Uterus (tissue), 4 donors: ENCODE measurements around the gene KDM6A. TPM values are rescaled to one million over a fixed set of nuclear protein-coding genes. Genes with fewer than 3 reads are reported as not detected.

ENCODE experiments used
- DNase-seq, 2 donors: peaks; one replicate each; pipeline ENCODE4 v3.0.0-alpha.2; 2019 to 2020
- H3K27ac ChIP-seq, 2 donors: fragments of 200-600 bp; sonication (generic); 1 replicate in 1 of 2; 2 replicates in 1 of 2; pipeline ENCODE4 v1.5.1; 2016 to 2018
- H3K27me3 ChIP-seq, 2 donors: fragments of 200-600 bp; sonication (generic); one replicate each; pipeline ENCODE4 v1.5.1; 2018 to 2019; ENCODE audit warnings: control low read depth in 1 of 2
- H3K36me3 ChIP-seq, 2 donors: fragments of 200-600 bp; sonication (generic); one replicate each; pipeline ENCODE4 v1.5.1; 2019; ENCODE audit warnings: control low read depth in 1 of 2
- H3K4me1 ChIP-seq, 2 donors: fragments of 200-600 bp; sonication (generic); one replicate each; pipeline ENCODE4 v1.5.1; 2018 to 2019; ENCODE audit warnings: control low read depth in 1 of 2
- H3K4me3 ChIP-seq, 2 donors: fragments of 200-600 bp; sonication (generic); 1 replicate in 1 of 2; 2 replicates in 1 of 2; pipeline ENCODE4 v1.5.1; 2018 to 2019; ENCODE audit warnings: mild to moderate bottlenecking in 1 of 2
- H3K9me3 ChIP-seq, 2 donors: fragments of 200-600 bp; sonication (generic); one replicate each; pipeline ENCODE4 v1.5.1; 2019; ENCODE audit warnings: control low read depth in 1 of 2
- POLR2A ChIP-seq, 2 donors: fragments of 450-650 bp; IDR thresholded peaks; one replicate each; pipeline ENCODE4 v1.6.1; 2016; ENCODE audit warnings: antibody characterized with exemption in 2 of 2, mild to moderate bottlenecking in 1 of 2, moderate library complexity in 1 of 2
- intact Hi-C: fragments of 100-400 bp; cut with DNase I; formaldehyde crosslinking; loops from one replicate; pipeline ENCODE4 v1.15.1; 2023; ENCODE audit warnings: low total_unique reads
- total RNA-seq, 4 donors: library from RNA; depleted of rRNA in 3 of 4; stranded (reverse); fragments of >200 nt in 3 of 4; gene quantifications; one replicate each; pipeline versions ENCODE4 v1.1.0 to v1.2.4, GENCODE V29; 2014 to 2023
- TF ChIP-seq, protein P1 (sequence below), 4 experiments: fragments of 200-600 bp in 2 of 4; fragments of 450-650 bp in 2 of 4; sonication (generic) in 2 of 4; IDR thresholded peaks; one replicate each; pipeline ENCODE4 v1.5.1; 2016 to 2019; ENCODE audit warnings: antibody characterized with exemption in 4 of 4, mild to moderate bottlenecking in 2 of 4, moderate library complexity in 1 of 4
- donor health status: DM: yes; HTN: yes; CAD: no.

The KDM6A gene
- total RNA-seq, 4 donors from 2014 or later, result 26.2 to 69.0 (median 57.9) TPM

DNA sequence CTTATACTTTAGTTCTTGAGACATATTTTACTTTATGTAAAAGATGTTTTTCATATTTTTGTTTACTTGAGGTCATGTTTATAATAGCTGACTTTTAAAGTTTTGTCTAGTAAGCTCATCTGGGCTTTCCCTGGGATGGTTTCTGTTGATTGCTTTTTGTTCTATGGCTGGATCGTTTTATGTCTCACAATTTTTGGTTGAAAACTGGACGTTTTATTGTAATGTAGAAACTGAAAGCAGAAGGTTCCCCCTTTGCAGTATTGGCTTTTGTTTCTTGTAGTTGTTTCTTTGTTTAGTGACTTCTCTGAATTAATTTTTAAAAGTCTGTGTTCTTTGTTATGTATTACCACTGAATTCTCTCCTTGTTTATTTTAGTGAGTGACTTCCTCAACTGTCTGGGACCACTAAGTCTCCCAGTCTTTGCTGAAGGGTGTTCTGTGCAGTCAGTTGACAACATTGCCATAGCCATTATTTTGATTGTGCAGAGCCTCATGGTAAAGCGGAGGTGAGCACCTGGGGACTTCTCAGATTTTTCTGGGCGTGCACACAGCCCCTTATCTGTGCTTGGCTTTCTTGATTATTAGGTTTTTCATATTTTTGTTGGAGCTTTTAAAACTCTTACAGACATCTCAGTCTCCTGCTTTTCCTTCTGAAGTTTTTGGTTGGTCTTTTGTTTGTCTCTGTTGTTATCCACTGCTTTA, 31.0 kb downstream of the KDM6A start:
- intact Hi-C loops, result no loop called here
- no peak overlapping the region for H3K4me3 ChIP-seq
- no peak for DNase-seq
- H3K36me3 ChIP-seq, result no peaks in the 10 kb centered on the region
- no peak overlapping the region for H3K27ac ChIP-seq
- H3K4me1 ChIP-seq, result no peaks in the 10 kb centered on the region
- peaks cover 0 to 7% of the 10 kb centered on the region in 2 donors for H3K9me3 ChIP-seq
- no peaks in the 10 kb centered on the region for H3K27me3 ChIP-seq
- TF ChIP-seq POLR2A (IDR thresholded peaks at IDR 0.05), result no peak
- TF ChIP-seq, protein P1, sequence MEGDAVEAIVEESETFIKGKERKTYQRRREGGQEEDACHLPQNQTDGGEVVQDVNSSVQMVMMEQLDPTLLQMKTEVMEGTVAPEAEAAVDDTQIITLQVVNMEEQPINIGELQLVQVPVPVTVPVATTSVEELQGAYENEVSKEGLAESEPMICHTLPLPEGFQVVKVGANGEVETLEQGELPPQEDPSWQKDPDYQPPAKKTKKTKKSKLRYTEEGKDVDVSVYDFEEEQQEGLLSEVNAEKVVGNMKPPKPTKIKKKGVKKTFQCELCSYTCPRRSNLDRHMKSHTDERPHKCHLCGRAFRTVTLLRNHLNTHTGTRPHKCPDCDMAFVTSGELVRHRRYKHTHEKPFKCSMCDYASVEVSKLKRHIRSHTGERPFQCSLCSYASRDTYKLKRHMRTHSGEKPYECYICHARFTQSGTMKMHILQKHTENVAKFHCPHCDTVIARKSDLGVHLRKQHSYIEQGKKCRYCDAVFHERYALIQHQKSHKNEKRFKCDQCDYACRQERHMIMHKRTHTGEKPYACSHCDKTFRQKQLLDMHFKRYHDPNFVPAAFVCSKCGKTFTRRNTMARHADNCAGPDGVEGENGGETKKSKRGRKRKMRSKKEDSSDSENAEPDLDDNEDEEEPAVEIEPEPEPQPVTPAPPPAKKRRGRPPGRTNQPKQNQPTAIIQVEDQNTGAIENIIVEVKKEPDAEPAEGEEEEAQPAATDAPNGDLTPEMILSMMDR (IDR thresholded peaks at IDR 0.05), result no peak

DNA sequence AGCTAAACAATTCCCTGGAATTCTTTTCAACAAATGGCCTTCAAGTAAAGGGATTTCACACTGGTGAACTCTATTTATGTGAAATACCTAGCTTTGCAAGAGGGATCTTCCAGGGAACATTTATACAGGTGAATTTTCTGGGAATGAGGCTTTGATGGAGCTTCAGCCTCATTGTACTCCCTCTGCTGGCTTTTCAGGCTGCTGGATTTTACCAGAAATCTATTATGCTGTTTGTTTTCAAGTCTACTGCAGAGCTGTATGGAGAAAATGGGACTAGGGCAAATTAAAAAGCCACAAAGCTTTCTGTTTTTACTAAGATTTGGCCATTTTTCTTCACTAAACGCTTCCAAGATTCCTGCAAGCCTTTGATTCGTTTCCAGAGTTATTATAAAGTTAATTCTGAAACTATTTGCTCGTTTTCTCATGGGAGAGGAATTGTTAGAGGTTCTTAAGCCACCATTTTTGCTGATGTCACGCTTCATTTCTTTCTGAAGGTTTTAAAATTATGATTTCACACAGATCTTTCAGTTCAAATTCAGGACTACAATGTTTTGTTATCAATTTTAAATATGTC, 31.6 kb downstream of the KDM6A start:
- no peak for DNase-seq
- TF ChIP-seq, protein P1 (IDR thresholded peaks at IDR 0.05), result no peak
- no peak for TF ChIP-seq POLR2A (IDR thresholded peaks at IDR 0.05)
- Histone ChIP-seq H3K36me3 (no peaks in the 10 kb centered on the region), H3K4me3 (no peak overlapping the region), H3K27ac (no peak overlapping the region), H3K27me3 (no peaks in the 10 kb centered on the region), H3K9me3 (peaks cover 0 to 7% of the 10 kb centered on the region in 2 donors), H3K4me1 (no peaks in the 10 kb centered on the region)
- intact Hi-C loops, result no loop called here

DNA sequence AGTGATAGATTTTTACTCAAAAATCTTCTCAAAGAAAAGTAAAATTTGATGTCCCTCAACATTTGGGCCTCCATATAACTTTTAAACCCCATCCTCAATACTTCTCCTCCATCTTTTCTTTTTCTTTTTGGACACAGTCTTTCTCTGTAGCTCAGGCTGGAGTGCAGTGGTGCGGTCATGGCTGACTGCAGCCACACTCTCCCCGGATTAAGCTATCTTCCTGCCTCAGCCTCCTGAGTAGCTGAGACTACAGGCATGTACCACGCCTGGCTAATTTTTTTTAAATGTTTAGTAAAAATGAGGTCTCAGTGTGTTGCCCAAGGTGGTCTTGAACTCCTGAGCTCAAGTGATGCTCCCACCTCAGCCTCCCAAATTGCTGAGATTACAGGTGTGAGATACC, 33.1 kb downstream of the KDM6A start:
- H3K9me3 ChIP-seq, result peaks cover 0 to 7% of the 10 kb centered on the region in 2 donors
- no peak for DNase-seq
- H3K4me1 ChIP-seq, result no peaks in the 10 kb centered on the region
- H3K4me3 ChIP-seq, result no peak overlapping the region
- H3K27ac ChIP-seq, result no peak overlapping the region
- no peak for TF ChIP-seq POLR2A (IDR thresholded peaks at IDR 0.05)
- TF ChIP-seq, protein P1 (IDR thresholded peaks at IDR 0.05), result no peak
- intact Hi-C loops, result no loop called here
- H3K36me3 ChIP-seq, result no peaks in the 10 kb centered on the region
- no peaks in the 10 kb centered on the region for H3K27me3 ChIP-seq

DNA sequence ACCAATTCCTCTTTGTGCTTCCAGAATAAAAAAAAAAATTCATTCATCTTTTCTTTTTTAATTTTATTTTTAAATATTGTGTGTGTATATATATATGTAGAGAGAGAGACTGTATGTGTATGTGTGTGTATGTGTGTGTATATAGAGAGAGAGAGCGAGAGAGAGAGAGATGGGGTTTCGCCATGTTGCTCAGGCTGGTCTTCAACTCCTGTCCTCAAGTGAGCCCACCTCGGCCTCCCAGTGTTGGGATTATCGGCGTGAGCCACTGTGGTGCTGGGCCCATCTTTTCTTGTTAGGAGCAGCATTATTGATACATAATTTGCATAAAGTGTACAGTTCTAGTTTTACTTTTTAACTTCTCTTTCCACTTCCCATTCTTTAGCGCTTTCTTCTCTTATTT, 33.6 kb downstream of the KDM6A start:
- intact Hi-C loops, result no loop called here
- TF ChIP-seq POLR2A (IDR thresholded peaks at IDR 0.05), result no peak
- TF ChIP-seq, protein P1 (IDR thresholded peaks at IDR 0.05), result no peak
- Histone ChIP-seq H3K4me3 (no peak overlapping the region), H3K27me3 (no peaks in the 10 kb centered on the region), H3K27ac (no peak overlapping the region), H3K36me3 (no peaks in the 10 kb centered on the region), H3K9me3 (peaks cover 0 to 7% of the 10 kb centered on the region in 2 donors), H3K4me1 (no peaks in the 10 kb centered on the region)
- no peak for DNase-seq

DNA sequence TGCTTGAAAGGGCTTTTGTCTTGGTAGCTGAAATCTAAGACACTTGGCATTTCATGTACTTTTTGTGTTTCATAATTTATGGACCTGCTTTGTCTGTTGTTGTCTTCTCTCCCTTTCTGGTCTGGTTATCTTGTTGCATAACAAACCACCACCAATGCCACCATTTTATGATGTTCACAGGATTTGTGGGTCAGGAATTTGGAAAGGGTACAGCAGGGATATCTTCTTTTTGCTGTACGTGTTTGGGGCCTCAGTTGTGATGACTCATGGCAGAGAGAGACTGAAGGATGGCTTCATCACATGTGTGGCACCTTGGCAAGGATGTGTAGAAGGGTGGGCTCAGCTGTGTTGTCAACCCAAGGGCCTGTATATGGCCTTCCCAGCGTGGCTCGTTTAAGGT, 35.2 kb downstream of the KDM6A start:
- Histone ChIP-seq H3K9me3 (peaks cover 0 to under 1% of the 10 kb centered on the region in 2 donors), H3K4me1 (peaks cover 0 to 5% of the 10 kb centered on the region in 2 donors), H3K36me3 (no peaks in the 10 kb centered on the region), H3K27ac (no peak overlapping the region), H3K27me3 (no peaks in the 10 kb centered on the region), H3K4me3 (no peak overlapping the region)
- TF ChIP-seq, protein P1 (IDR thresholded peaks at IDR 0.05), result no peak
- TF ChIP-seq POLR2A (IDR thresholded peaks at IDR 0.05), result no peak
- intact Hi-C loops, result no loop called here
- DNase-seq, result no peak
